HG03575 (cell line): ENCODE data around the gene DUOXA1.
"Not testable (repeated sequence)": the region's sequence is repeated elsewhere in the genome, so short reads cannot be mapped to it uniquely, and the experiment has no call there.

Experiments used
- ATAC-seq: cut with Tn5 transposase; IDR thresholded peaks from one replicate; pipeline ENCODE4 v1.9.1; 2021; ENCODE audit not compliant: unreplicated experiment, insufficient number of reproducible peaks, low FRiP score; ENCODE audit errors: extremely low read depth

DUOXA1 gene

GRCh38 chr15:45116482-45117307 lies 13.0 kb downstream of the DUOXA1 start:
- no peak for ATAC-seq

- no peak for ATAC-seq
Measured at GRCh38 chr15:45116006-45116481, 13.6 kb downstream of the DUOXA1 start.

GRCh38 chr15:45115312-45115820 lies 14.3 kb downstream of the DUOXA1 start:
- ATAC-seq: no peak

GRCh38 chr15:45114751-45115085 lies 15.0 kb downstream of the DUOXA1 start:
- ATAC-seq: no peak

- no peak for ATAC-seq
Measured at GRCh38 chr15:45114076-45114750, 15.5 kb downstream of the DUOXA1 start, which contains the start of the genes DUOX2 and DUOXA2. TSS of gene DUOX2 (minus strand) at chr15:45114172. CDS start at chr15:45113411, 761 bp downstream. TSS of gene DUOXA2 (plus strand) at chr15:45114326. CDS start at chr15:45114606, 280 bp downstream.

- ATAC-seq: no peak
Measured at GRCh38 chr15:45113380-45113990, 16.2 kb downstream of the DUOXA1 start.

GRCh38 chr15:45112591-45113379 lies 16.9 kb downstream of the DUOXA1 start:
- ATAC-seq: no peak

GRCh38 chr15:45112143-45112590 lies 17.5 kb downstream of the DUOXA1 start:
- ATAC-seq: no peak

- ATAC-seq: no peak
Measured at GRCh38 chr15:45111390-45112142, 18.1 kb downstream of the DUOXA1 start.

- no peak for ATAC-seq
Measured at GRCh38 chr15:45110256-45110820, 19.3 kb downstream of the DUOXA1 start.

- ATAC-seq: no peak
Measured at GRCh38 chr15:45107941-45108630, 21.6 kb downstream of the DUOXA1 start.

GRCh38 chr15:45106002-45106790 lies 23.5 kb downstream of the DUOXA1 start:
- ATAC-seq: no peak

- no peak for ATAC-seq
Measured at GRCh38 chr15:45105586-45105985, 24.1 kb downstream of the DUOXA1 start.

GRCh38 chr15:45104170-45104569 lies 25.5 kb downstream of the DUOXA1 start:
- ATAC-seq: not testable (repeated sequence)

- ATAC-seq: no peak
Measured at GRCh38 chr15:45102226-45102625, 27.5 kb downstream of the DUOXA1 start.

GRCh38 chr15:45101749-45102148 lies 27.9 kb downstream of the DUOXA1 start:
- ATAC-seq: no peak
